Anterior cingulate cortex (tissue), 58 donors: ENCODE data around the gene TNS3.

ENCODE experiments used
- DNase-seq, 58 donors: peaks; one replicate each; lab custom pipeline; 2025; lab: John Stamatoyannopoulos, UW

TNS3 gene

GRCh38 chr7:47328392-47329319, 253.3 kb downstream of the TNS3 start:
- DNase-seq, result peak in 2 of 58 donors; percentile 34 to 47

GRCh38 chr7:47327698-47328391, 254.1 kb downstream of the TNS3 start:
- DNase-seq, result peak; percentile 29 to 96 (median 86)

GRCh38 chr7:47327346-47327697, 254.6 kb downstream of the TNS3 start:
- peak in 2 of 58 donors; percentile 32 to 56 for DNase-seq

GRCh38 chr7:47326808-47327207, 255.1 kb downstream of the TNS3 start:
- DNase-seq, result peak in 16 of 58 donors; percentile 14 to 51 (median 32)

- DNase-seq, result no peak
Observed at GRCh38 chr7:47326220-47326619, 255.7 kb downstream of the TNS3 start.

- no peak for DNase-seq
Observed at GRCh38 chr7:47325337-47325736, 256.6 kb downstream of the TNS3 start.

GRCh38 chr7:47323904-47324303, 258.0 kb downstream of the TNS3 start:
- DNase-seq, result no peak

GRCh38 chr7:47322731-47323130, 259.2 kb downstream of the TNS3 start:
- DNase-seq, result no peak

GRCh38 chr7:47320296-47320695, 261.6 kb downstream of the TNS3 start:
- no peak for DNase-seq

GRCh38 chr7:47318395-47319182, 263.3 kb downstream of the TNS3 start:
- DNase-seq, result no peak

- peak in 1 of 58 donors; percentile 20 for DNase-seq
Observed at GRCh38 chr7:47317487-47317886, 264.4 kb downstream of the TNS3 start.

GRCh38 chr7:47314728-47315607, 266.9 kb downstream of the TNS3 start:
- DNase-seq, result peak in 39 of 58 donors; percentile 12 to 86 (median 51)

GRCh38 chr7:47314248-47314647, 267.7 kb downstream of the TNS3 start:
- no peak for DNase-seq

GRCh38 chr7:47313564-47313963, 268.3 kb downstream of the TNS3 start:
- peak in 13 of 58 donors; percentile 11 to 52 (median 32) for DNase-seq

- no peak for DNase-seq
Observed at GRCh38 chr7:47311891-47312290, 270.0 kb downstream of the TNS3 start.

GRCh38 chr7:47310020-47310419, 271.9 kb downstream of the TNS3 start:
- peak in 20 of 58 donors; percentile 11 to 73 (median 34) for DNase-seq

GRCh38 chr7:47308808-47309207, 273.1 kb downstream of the TNS3 start:
- DNase-seq, result no peak

- DNase-seq, result no peak
Observed at GRCh38 chr7:47307311-47307710, 274.6 kb downstream of the TNS3 start.
